ENCODE results near the gene PHC3. TPM values are rescaled to one million over a fixed set of nuclear protein-coding genes. Genes with fewer than 3 reads are reported as not detected.

PHC3 gene
- total RNA-seq, 3 donors from 2014 or later: 65.1 to 117 (median 87.2) TPM

GRCh38 chr3:170090601-170090981 lies 90.9 kb downstream of the PHC3 start:
- DNase-seq (ENCODE audit: low spot score in 2 of 2): no peak
- H3K9me3 ChIP-seq: no peaks in the 10 kb centered on the region
- TF ChIP-seq POLR2AphosphoS5 (IDR thresholded peaks at IDR 0.05): no peak
- TF ChIP-seq, protein P1, sequence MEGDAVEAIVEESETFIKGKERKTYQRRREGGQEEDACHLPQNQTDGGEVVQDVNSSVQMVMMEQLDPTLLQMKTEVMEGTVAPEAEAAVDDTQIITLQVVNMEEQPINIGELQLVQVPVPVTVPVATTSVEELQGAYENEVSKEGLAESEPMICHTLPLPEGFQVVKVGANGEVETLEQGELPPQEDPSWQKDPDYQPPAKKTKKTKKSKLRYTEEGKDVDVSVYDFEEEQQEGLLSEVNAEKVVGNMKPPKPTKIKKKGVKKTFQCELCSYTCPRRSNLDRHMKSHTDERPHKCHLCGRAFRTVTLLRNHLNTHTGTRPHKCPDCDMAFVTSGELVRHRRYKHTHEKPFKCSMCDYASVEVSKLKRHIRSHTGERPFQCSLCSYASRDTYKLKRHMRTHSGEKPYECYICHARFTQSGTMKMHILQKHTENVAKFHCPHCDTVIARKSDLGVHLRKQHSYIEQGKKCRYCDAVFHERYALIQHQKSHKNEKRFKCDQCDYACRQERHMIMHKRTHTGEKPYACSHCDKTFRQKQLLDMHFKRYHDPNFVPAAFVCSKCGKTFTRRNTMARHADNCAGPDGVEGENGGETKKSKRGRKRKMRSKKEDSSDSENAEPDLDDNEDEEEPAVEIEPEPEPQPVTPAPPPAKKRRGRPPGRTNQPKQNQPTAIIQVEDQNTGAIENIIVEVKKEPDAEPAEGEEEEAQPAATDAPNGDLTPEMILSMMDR (IDR thresholded peaks at IDR 0.05): no peak
- no peak for TF ChIP-seq POLR2A (IDR thresholded peaks at IDR 0.05)
- H3K27ac ChIP-seq: no peak overlapping the region
- H3K4me1 ChIP-seq: no peaks in the 10 kb centered on the region
- intact Hi-C loops (cut with DNase I; ENCODE audit: low total_unique reads): no loop called here
- no peaks in the 10 kb centered on the region for H3K27me3 ChIP-seq
- H3K4me3 ChIP-seq: no peak overlapping the region
- no peaks in the 10 kb centered on the region for H3K36me3 ChIP-seq

DNA sequence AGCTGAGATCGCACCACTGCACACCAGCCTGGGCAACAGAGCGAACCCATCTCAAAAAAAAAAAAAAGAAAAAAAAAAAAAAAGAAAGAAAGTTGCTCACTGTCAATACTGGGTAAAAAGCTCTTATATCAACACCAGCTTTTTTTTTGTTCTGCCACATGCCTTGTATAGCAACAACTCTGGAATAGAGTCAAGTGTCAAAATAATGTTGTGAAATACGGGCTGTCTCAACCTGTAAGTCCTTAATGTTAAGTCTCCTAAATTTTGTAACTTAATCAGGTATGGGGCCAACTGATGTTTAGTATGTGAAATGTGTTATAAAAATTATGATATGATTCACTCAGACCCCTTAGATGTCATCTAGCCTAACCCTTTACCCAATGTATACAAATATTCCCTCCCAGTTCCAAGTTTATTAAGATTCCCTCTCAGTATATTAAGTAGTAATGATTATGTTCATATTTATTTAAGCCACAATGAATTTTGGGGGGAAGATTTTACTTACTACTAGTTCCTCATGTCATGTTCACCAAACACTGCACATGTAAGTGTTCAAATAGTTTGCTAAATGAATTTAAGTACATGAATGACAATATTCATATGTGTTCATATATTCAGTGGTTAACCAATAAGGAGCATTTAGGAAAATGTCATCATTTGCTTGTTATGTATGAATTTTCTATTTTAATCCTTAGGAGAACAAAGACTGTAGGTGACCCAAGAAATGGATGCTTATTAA lies 91.5 kb downstream of the PHC3 start:
- H3K4me1 ChIP-seq: no peaks in the 10 kb centered on the region
- TF ChIP-seq POLR2AphosphoS5 (IDR thresholded peaks at IDR 0.05) (no peak), POLR2A (IDR thresholded peaks at IDR 0.05) (no peak)
- TF ChIP-seq, protein P1 (IDR thresholded peaks at IDR 0.05): no peak
- no peaks in the 10 kb centered on the region for H3K36me3 ChIP-seq
- H3K4me3 ChIP-seq: no peak overlapping the region
- no peak overlapping the region for H3K27ac ChIP-seq
- no peaks in the 10 kb centered on the region for H3K27me3 ChIP-seq
- DNase-seq (ENCODE audit: low spot score in 2 of 2): no peak
- intact Hi-C loops (cut with DNase I; ENCODE audit: low total_unique reads): no loop called here
- H3K9me3 ChIP-seq: no peaks in the 10 kb centered on the region

- Histone ChIP-seq H3K4me3 (no peak overlapping the region), H3K27ac (no peak overlapping the region), H3K36me3 (no peaks in the 10 kb centered on the region), H3K9me3 (no peaks in the 10 kb centered on the region), H3K27me3 (no peaks in the 10 kb centered on the region), H3K4me1 (no peaks in the 10 kb centered on the region)
- DNase-seq (ENCODE audit: low spot score in 2 of 2): no peak
- intact Hi-C loops (cut with DNase I; ENCODE audit: low total_unique reads): no loop called here
- TF ChIP-seq POLR2AphosphoS5 (IDR thresholded peaks at IDR 0.05) (no peak), POLR2A (IDR thresholded peaks at IDR 0.05) (no peak)
- TF ChIP-seq, protein P1 (IDR thresholded peaks at IDR 0.05): no peak
Observed at GRCh38 chr3:170085396-170085795, 96.1 kb downstream of the PHC3 start.

- no peak overlapping the region for H3K27ac ChIP-seq
- no peaks in the 10 kb centered on the region for H3K9me3 ChIP-seq
- H3K4me3 ChIP-seq: no peak overlapping the region
- no peak for DNase-seq (ENCODE audit: low spot score in 2 of 2)
- H3K36me3 ChIP-seq: no peaks in the 10 kb centered on the region
- H3K4me1 ChIP-seq: no peaks in the 10 kb centered on the region
- no peaks in the 10 kb centered on the region for H3K27me3 ChIP-seq
- intact Hi-C loops (cut with DNase I; ENCODE audit: low total_unique reads): no loop called here
- no peak for TF ChIP-seq POLR2A (IDR thresholded peaks at IDR 0.05)
- no peak for TF ChIP-seq POLR2AphosphoS5 (IDR thresholded peaks at IDR 0.05)
- TF ChIP-seq, protein P1 (IDR thresholded peaks at IDR 0.05): no peak
Observed at GRCh38 chr3:170083343-170083742, 98.2 kb downstream of the PHC3 start.

DNA sequence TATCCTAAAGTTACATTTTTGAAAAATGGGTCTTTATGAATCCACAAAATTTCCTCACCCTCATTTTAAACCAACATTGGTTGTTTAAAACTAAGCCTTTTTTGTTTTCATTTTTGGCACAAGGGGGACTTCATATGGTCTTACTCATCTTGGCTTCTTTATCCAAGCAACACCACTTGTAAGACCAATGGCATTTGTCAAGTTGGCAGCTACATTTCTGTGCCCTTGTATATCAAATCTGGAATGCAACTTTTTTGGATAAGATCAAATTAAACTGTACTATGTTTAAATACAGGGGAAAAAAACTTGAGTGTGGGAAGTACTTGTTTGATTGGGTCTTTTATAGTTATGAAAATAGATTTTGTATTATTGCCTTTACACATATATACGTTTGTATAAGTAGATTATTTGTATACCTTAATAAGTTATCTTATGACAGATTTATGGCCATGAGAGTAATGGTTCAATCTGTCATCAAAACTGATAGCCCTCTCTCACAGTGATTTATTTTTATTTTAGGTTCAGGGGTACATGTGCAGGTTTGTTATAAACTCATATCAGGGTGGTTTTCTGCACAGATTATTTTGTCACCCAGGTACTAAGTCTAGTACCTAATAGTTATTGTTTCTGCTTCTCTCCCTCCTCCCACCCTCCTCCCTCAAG lies 100.3 kb downstream of the PHC3 start:
- TF ChIP-seq, protein P1 (IDR thresholded peaks at IDR 0.05): no peak
- no peak for TF ChIP-seq POLR2AphosphoS5 (IDR thresholded peaks at IDR 0.05)
- no peak for TF ChIP-seq POLR2A (IDR thresholded peaks at IDR 0.05)
- Histone ChIP-seq H3K36me3 (no peaks in the 10 kb centered on the region), H3K27ac (no peak overlapping the region), H3K4me3 (no peak overlapping the region), H3K9me3 (no peaks in the 10 kb centered on the region), H3K27me3 (no peaks in the 10 kb centered on the region), H3K4me1 (no peaks in the 10 kb centered on the region)
- intact Hi-C loops (cut with DNase I; ENCODE audit: low total_unique reads): no loop called here
- no peak for DNase-seq (ENCODE audit: low spot score in 2 of 2)
